Stimulated activated CD4-positive, alpha-beta T cell treated with anti-CD3 and anti-CD28 coated beads, Interleukin-12 subunit alpha, Interleukin-12 subunit beta, amount 100 ng/mL, for 24 hours (primary cell): ENCODE results near the gene CPLX1.

Experiments
- DNase-seq, 2 experiments: peaks; one replicate each; pipeline ENCODE4 v3.0.0-alpha.2; 2020; ENCODE audit warnings: low read depth in 2 of 2

Gene CPLX1

DNA sequence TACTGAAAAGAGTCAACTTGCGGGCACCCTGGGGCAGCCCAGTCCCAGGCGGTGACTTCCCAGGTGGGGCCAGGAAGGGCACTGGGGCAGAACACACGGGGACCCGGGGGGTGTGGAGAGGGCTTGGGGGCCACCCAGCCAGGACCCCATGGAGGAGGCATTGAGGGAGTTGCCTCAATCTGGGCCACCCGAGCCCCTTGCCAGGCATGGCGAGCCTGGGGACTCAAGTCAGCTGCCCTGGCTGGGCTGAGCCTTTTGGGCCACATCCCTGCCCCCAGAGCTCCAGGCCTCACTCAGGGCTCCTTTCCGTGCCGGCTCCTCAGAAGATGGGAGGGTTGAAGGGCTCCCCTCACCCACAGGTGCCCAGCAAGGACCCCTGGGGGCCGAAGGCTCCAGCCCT is 6.6 kb upstream of the CPLX1 start:
- DNase-seq = no peak

DNA sequence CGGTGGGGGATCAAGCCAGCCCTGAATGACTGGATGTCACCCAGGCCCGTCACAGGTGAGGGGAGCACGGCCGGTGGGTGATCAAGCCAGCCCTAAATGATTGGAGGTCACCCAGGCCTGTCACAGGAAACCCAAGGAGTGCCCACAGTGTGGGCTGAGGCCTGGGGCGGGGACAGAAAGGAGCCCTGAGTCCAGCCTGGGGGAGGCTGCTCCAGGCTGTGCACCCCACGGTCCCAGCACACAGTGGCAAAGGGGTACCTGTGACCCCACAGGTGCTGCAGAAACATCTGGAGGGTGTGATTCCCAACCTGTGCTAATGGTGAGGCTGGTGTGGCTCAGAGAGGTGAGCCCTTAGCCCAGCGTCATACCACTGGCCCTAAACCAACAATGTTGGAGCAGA is 6.2 kb upstream of the CPLX1 start:
- no peak for DNase-seq

DNA sequence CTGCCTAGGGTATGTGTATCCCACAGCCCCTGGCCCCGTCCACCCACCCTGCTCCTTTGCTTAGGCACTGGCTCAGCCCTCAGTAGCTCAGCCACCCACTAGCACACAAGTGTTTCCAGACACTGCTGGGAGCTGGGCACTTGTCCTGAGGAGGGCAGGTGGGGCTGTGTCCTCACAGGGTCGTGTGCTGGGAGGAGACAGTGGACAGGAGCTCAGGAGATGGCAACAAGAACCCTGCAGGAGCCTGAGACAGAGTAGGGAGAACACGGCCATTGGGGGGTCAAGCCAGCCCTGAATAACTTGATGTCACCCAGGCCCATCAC is 5.5 kb upstream of the CPLX1 start:
- DNase-seq = no peak

DNA sequence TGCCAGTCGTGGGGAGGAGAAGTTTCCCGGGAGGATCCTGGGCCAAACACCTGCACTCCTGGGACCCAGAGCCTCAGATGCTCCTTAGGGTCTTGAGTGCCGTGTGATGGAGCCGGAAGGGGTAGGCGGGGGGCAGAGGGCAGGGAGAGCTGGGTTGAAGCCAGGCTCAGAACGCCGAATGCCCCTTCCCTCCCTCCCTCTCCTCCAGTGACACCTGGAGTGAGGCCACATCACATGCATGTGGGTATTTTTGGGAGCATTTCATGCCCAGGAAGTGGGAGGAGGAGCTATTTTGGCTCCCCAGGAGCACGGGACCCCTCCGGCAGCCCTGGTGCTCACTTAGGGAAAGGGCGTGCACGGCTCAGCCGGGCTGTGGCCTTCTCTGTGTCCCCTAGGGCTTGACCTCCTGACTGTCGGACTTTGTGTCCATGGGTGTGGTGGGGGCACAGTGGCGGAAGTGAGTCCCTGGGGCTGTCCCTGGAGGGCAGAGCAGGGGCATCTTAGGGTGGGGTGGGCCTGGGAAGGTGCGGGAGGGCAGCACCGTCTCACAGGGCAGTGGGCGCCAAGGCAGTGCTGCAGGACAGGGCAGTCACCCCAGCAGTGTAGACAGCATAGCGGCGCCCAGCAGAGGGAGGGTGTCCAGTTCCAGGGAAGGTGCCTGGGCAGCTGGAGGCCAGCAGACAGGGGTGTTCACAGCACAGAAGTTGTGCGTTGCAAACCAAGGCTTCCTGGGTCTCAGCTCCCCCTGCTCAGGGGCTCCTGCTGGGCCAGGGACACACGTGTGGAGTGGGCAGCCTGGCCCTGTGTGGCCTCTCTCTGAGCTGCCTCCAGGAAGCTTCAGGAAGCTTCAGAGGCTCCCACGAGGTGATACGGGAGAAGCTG is 4.9 kb upstream of the CPLX1 start:
- DNase-seq = no peak

DNA sequence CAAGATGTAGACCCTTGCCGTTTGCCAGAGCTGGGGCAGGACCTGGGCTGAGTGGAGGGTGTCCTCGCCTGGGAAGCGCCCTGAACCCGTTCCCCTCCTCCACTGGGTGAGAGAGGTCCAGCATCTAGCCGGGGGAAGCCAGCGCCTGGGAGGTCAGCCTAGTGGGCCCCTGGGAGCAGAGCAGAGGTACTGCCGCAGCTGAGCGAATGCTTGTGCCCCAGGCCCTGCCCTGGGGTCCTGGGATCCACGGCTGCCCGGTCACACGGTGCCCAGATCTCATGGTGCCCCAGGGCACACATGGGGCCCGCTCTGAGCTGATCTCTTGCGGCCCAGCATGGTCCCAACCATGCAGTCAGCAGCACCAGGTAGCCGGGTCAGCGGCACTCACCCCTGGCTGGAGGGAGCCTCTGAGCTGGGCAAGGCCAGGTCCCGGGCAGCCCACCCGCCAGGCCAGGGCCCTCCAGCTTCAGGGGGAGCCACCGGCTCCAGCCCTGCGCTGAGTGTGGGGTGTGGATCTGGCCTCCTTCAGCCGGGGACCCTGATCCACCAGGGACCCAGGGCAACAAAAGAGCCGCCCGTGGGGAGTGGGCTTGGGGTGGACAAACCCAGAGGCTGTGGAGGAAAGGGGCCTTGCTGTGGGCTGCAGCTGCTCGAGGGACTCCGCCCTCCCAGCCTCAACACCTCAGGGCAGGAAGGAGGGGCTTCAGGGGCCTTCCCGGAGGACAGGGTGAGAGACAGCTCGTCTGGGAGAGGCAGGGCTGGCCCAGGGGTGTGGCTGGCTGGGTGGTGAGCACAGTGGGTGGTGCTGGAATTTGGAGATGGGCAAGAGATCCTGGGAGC is 4.1 kb upstream of the CPLX1 start:
- no peak for DNase-seq

DNA sequence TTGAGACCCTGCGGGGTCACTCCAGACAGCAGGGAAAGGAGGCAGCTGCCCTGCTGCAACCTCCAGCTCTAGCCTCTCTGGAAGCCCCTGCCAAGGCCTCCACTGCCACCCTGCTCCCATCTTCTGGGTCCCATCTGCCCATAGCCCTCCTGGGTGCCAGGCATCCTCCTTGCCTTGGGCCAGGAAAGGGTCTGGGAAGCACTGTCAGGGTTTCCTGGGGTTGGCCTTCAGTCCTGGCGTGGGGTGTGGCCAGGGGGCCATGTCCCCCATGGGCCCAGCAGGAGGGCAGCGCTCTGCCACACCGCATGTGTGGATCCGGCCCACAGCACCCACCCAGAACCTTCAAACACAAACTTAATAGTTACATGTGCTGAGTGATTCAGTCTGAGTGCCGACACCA is 3.4 kb upstream of the CPLX1 start:
- DNase-seq = no peak

DNA sequence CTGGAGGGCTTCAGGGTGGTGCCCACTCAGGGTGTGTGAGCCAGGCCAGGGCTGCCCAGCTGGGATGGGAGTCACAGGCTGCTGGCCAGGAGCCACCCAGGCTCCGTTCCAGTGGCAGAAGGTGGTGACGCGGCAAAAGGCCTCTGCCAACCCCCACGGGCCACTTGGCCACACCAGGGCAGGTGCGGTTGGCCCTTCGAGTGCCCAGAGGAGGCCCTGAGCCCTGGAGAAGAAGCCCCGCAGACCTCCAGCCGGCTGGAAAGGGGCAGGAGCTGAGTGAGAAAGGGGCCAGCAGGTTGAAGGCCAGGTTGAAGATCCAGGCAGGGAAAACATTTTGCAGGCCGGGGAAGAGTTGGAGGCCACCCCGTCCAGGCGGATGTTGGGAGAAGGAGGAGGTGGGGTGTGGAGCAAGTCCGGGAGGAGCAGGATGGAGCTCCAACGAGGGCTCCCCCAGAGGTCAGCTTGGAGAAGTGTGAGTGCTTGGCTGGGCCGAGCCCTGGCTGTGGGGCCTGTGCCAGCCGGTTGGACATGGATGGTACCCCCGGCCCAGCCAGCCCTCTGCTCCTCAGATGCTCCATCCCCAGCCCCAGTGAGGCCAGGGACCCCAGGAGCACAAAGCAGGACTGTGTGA is 2.8 kb upstream of the CPLX1 start:
- DNase-seq = no peak

DNA sequence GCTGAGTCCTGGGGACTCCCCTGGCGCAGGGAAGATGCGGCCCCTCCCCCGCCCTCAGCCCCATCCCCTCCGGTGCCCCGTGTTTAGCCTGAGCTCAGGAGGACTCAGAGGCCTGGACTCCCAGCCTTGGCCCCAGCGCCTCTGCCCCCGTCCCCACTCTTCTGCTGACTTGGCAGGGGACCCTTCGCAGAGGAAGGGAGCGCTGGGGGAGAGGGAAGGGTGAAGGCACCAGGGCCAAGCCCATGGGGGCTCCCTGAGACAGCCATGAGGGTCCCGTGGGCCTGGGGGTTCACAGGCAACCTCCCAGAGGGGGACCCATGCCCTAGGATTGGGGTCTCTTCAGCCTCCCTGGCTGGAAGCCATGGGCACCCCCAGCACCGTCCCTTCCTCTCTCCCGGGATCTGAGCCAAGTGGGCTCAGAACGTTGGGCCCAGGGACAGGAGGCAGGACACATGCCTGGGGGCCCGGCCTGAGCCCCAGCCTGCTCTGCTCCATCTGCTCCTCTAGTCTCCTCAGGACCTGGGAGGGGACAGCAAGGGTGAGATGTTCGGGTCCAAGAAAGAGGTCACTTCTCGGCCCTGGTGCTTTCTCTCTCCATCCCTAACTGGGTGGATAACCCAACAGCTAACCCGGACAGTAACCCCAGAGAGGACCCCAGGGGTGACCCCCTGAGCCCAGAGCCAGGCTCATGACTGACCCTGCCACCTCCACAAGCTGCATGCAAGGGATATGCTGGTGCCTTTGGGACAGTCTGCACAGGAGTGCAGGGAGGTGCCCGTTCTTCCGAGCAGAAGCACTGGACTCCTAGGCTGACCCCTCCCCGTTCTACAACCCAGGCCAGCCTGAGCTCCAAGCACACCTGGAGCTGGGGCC is 1.5 kb upstream of the CPLX1 start:
- no peak for DNase-seq

DNA sequence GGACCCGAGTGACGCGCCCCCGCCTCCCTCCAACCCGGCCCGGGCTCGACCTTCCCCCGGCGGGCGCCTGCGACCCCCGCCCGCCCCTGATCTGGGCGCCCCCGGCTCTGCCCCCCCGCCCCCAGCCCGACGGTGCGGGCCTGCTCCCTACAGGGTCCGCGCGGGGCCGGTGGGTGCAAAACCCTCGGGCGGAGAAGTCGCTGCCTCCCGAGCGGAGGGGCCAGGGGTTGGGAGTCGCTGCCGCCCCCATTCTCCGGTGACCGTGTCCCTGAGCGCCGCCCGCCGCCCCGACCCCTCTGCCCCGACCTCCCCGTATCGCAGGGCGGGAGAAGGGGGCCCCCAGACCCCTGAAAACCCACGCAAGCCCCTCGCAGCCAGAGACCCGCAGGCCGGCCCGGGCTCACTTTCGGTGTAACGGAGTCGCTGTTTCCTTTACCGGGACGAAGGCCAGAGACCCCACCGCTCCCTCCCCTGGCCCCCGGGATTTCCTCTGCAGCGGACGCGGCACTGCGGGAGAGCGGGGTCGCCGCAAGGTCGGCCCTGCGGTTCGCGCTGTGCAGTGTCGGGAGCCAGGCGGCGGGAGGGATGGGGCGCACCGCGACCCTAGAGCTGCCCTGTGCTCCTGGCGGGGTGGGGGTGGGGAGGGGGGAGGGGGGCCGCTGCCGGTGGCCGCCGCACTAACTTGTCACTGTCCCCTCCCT is 729 bp upstream of the CPLX1 start:
- DNase-seq = no peak

DNA sequence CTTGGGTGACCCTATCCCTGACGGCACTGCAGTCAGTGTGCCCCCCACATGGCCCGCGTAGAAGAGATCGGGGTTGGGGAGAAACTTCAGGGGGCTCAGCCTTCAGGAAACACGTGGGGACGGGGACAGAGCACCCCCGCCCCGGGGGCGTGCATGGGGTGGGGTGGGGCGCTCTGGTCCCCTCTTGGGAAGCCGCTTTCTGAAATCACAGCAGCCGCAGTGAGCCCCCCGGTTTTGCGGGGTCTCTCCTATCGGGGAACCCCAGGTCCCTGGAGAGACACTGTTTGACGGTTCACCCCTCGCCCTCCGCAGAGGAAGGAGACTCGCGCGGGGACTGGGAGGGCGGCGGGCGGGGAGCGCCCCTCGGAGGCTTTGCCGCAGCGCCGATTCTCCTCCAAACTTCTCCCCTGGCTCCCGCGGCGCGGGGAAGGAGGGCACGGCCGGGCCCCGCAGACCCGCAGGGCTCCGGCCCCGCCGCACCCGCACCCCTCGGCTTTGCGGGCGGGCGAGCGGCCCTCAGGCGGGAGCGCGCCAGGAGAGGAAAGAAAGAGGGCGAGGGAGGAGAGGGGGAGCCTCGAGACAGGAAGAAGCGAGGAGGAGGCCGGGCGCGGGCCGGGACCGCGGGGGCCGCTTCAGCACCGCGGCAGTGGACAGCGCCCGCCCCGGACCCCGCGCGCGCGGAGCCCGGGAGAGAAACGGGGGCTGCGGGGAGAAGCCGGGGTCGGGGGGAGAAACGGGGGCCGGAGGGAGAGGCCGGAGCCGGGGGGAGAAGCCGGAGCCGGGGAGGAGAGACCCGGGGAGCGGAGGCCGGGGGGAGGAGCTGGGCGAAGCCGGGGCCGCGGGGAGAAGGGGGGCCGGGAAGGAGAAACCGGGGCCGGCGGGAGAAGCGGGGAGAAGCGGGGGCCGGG is 612 bp downstream of the CPLX1 start:
- no peak for DNase-seq

DNA sequence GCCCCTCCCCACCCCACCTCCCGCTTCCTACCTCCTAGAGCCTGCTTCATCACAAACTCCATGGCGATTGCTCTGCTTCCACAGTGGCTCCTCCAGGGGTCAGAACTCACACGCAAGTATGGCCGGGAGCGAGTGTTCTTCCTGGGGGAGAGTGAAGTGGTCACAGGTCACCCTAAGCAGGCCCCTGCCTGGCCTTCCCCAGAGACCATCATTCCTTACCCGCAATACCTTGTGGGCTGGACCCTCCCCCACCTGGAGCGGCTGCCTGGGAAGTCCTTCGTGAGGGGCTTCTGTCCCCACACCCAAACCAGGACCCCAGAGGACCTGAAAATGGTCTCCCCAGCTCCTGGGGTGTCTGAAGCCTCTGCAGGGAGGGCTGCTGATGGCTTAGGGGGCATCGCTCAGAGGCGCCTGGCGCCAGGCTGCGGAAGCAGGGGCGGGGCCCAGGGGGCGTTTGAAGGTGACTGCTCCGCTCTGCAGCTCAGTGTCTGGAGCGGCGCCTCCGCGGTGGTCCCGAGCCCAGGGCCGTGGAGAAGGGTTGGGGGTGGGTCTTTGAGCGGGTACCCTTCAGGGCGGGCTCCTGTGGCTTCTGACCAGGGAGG is 1.4 kb downstream of the CPLX1 start:
- DNase-seq = no peak

DNA sequence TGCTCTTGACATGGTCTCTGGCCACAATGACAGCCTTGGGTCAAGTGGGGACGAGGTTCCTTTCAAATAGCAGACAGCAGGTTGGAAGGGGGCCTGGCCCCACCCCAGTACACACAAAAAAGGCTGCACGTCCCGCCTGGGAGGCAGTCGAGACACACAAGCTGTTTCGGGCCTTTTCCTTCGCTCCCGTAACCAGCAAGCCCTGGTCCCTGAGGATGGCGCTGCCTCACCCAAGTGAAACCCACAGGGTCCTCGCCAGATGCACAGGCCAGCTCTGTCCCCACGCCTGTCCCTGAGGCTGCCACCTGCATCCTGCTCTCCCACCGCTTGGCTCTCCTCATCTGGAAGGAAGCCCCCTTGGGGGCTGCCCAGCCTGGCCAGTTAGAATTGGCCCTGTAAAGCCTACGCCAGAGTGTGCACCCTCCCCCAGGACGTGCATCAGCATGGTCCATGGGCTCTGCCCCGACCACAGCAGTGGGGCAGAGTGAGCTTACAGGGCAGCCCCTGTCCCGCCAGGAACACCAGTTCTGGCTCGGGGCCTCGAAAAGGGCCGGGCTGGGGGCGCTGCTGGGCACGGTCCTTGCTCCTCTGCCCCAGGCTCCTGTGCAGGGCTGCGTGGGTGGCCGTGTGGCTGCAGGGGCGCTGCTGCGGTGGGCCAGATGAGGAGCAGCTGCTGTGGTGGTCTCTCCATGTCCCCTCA is 2.0 kb downstream of the CPLX1 start:
- DNase-seq = no peak

DNA sequence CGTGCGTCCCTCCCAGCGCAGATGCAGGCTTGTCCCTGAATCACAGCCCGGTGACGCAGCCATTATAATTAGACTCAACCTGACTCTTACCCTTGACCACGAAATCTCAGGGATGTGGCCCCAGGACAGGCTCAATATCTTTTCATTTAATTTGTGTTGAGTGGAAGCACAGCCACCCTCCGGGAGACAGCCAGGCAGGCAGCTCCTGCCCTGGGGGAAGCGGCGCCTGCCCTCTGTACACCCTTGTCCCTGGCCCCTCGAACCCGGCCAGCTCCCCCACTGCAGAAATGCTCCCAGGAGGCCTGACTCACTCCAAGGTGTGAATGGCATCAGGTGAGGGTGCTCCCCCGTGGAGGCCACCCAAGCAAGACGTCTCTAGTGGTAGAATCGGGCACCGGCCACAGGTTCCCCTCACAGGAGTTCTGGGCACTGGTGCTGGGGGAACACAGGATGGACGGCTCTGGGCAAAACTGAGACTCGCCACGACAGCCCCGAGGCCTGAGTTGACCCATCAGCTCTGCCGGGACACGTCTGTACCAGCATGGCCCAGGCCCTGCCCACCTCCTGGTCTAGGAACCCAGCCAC is 2.7 kb downstream of the CPLX1 start:
- no peak for DNase-seq

DNA sequence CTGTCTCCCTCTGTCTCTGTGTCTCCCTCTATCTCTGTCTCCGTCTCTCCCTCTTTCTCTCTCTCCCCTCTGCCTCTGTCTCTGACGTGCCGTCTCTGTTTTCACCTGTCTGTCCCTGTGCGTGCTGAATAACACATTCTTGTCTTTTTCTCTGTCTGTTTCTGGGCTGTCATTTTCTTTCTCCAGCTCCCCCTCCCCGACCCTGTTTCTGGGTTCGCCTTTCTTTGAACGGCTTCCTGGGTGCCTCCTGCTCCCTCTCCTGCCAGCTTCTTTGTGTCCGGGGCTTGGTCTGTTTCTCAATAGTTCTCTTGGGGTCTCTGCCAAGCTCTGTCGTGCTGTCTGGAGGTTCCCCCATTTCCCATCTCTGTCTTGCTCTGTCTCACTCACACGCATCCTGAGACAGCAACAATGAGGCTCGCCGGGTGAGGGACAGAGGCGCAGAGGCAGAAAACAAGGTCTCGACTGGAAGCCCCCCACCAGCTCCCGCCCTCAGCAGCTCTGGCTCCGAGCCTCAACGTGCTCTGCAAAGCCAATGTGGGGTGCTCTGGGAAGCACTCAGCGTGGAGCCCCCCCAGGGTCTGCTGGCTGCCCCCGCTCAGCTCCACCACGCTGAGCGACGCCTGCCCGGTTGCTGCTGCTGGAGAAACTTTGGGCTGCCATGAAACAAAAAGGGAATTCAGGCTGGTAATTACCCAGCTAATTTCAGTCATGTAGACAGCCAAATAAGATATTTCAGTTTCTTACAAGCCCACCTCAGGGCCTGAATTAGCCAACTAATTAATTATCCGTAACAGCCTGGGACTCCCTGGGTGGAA is 3.4 kb downstream of the CPLX1 start:
- no peak for DNase-seq

DNA sequence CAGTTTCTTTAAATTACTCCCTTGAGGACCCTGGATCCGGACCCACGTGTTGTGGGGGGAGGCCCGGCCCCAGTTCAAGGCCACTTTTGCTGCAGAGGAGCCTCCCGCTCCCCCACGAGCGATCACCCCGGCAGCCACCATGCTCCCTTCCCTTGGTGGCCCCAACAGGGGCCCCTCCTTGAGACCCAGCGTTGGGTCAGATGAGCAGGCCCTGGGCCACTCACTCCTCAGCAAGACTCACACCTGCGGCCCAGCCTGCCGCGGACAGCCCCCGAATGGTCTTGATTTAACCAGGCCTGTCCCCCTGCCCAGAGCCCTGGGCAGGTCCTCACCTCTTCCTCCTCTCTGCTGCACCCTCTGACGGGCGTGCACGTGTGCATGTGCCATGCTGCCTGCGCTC is 4.3 kb downstream of the CPLX1 start:
- no peak for DNase-seq

DNA sequence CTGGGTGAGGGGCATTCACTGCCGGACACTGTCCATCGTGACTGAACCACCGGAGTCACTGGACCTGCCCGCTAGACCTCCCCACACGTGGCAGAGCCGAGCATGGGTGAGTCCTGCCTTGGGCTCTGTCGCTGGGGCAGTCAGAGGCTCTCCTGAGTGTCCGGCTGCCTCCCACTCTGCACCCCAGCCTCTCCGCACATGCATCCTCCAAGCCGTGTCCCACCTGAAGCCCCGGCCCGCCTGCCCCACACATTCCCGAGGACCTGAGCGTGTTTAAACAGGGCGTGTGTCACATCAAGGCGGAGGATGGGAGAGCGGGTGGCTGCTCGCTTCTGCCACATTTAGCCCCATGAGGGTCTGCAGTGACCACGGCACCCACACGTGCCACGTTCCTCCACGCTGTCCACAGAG is 4.7 kb downstream of the CPLX1 start:
- no peak for DNase-seq

DNA sequence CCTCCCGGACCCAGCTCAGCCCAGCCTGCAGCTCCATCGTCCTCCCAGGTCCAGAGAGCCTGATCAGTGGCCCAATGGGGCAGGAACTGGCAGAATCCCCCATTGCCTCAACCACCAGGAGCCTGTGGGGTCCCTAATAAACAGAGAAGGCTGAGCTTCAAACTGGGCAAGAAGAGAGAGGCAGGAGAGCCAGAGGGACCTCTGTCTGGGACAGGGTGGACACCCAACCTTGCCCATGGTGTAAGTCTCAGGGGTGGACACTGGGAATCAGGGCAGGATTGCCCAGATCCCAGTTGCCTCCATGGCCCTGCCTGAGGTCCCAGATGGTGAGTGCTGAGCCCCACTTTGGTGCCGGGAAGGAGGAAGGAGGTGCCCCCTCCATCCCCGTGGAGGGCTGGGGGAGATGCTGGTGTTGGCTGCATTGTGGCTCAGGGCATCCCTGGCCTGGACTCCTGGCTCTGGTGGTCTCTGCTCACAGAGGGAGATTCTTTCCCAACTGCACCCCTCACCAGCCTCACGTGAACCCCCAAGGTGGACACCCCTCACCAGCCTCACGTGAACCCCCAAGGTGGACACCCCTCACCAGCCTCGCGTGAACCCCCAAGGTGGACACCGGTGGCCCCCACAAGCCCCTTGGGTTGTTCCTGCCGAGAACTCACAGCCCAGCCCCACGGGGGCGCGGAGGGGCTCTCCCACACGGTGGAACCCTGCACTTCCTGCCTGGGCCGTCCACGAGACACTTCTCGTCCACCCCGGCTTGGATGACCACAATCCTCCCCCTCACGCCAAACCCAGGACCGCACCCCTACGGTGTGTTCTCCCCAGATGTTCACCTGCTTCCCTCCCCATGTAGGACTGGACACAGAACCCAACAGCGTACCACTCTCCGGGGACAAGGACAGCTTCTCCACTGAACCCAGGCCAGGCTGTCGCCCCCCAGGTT is 5.4 kb downstream of the CPLX1 start:
- DNase-seq = no peak
